Activated gamma-delta T cell (primary cell): Measurements from ENCODE around the gene NR4A2.
A peak's percentile ranks its signal among the peaks of the same experiment; 100 is the strongest.
"Not testable (repeated sequence)": the region's sequence is repeated elsewhere in the genome, so short reads cannot be mapped to it uniquely, and the experiment has no call there.

Source experiments
- DNase-seq: peaks from one replicate; lab custom pipeline; 2025; lab: John Stamatoyannopoulos, UW

Gene NR4A2

GRCh38 chr2:156321243-156321904 is 11.1 kb downstream of the NR4A2 start:
- DNase-seq, result peak; percentile 22

- DNase-seq, result no peak
Measured at GRCh38 chr2:156320486-156321098, 11.9 kb downstream of the NR4A2 start.

GRCh38 chr2:156319811-156320485 is 12.6 kb downstream of the NR4A2 start:
- no peak for DNase-seq

GRCh38 chr2:156317631-156318030 is 14.9 kb downstream of the NR4A2 start:
- DNase-seq, result no peak

- DNase-seq, result no peak
Measured at GRCh38 chr2:156311976-156312375, 20.5 kb downstream of the NR4A2 start.

- no peak for DNase-seq
Measured at GRCh38 chr2:156310773-156311172, 21.7 kb downstream of the NR4A2 start.

- DNase-seq, result no peak
Measured at GRCh38 chr2:156309917-156310316, 22.6 kb downstream of the NR4A2 start.

- DNase-seq, result no peak
Measured at GRCh38 chr2:156309167-156309566, 23.4 kb downstream of the NR4A2 start.

GRCh38 chr2:156306821-156307220 is 25.7 kb downstream of the NR4A2 start:
- DNase-seq, result no peak

GRCh38 chr2:156305121-156305520 is 27.4 kb downstream of the NR4A2 start:
- no peak for DNase-seq

GRCh38 chr2:156300337-156300736 is 32.2 kb downstream of the NR4A2 start:
- no peak for DNase-seq

- no peak for DNase-seq
Measured at GRCh38 chr2:156294945-156295580, 37.5 kb downstream of the NR4A2 start.

GRCh38 chr2:156293382-156293781 is 39.1 kb downstream of the NR4A2 start:
- not testable (repeated sequence) for DNase-seq

GRCh38 chr2:156279446-156280150 is 52.9 kb downstream of the NR4A2 start:
- no peak for DNase-seq
